ENCODE data around the gene NR2E3.

Gene NR2E3

GRCh38 chr15:71780115-71780976 is 30.0 kb upstream of the NR2E3 start:
- H3K9me3 ChIP-seq (ENCODE audit: control insufficient read depth, low read length), result no peaks in the 10 kb centered on the region
- no peaks in the 10 kb centered on the region for H3K36me3 ChIP-seq (ENCODE audit: control insufficient read depth, insufficient read depth, low read length)
- peaks cover 8% of the 10 kb centered on the region for H3K4me1 ChIP-seq (ENCODE audit: control insufficient read depth, insufficient read depth, low read length, poor library complexity, severe bottlenecking)
- H3K27ac ChIP-seq (ENCODE audit: low read depth, low read length, severe bottlenecking), result no peak overlapping the region
- WGBS, 2 experiments (ENCODE audit: insufficient coverage in 2 of 2), result 26 to 43% methylated on average over 2 to 5 of the region's 13 CpGs
- H3K4me3 ChIP-seq (ENCODE audit: extremely low read depth, insufficient read depth, low read length, poor library complexity, severe bottlenecking), result no peak overlapping the region

GRCh38 chr15:71781179-71781964 is 29.0 kb upstream of the NR2E3 start:
- WGBS, 2 experiments (ENCODE audit: insufficient coverage in 2 of 2), result 89 to 90% methylated on average over 3 to 9 of the region's 9 CpGs
- Histone ChIP-seq H3K9me3 (ENCODE audit: control insufficient read depth, low read length) (no peaks in the 10 kb centered on the region), H3K4me3 (ENCODE audit: extremely low read depth, insufficient read depth, low read length, poor library complexity, severe bottlenecking) (no peak overlapping the region)

DNA sequence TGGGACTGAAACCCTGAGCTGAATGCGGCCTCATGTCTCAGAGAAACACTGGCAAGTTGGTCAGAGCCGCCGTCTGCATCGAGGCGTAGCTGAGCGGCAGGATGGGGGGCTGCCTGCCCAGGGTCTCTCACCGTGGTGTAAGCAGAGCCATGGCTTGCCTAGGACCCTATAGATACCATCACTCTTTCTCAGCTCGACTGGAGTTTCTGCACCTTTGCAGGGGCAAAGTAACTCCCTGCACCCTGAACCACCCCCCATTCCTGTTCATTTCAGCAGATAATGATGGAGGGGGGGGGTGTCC is 28.4 kb upstream of the NR2E3 start:
- WGBS, 2 experiments (ENCODE audit: insufficient coverage in 2 of 2), result 89 to 98% methylated on average over 7 of the region's 8 CpGs
- Histone ChIP-seq H3K36me3 (ENCODE audit: control insufficient read depth, insufficient read depth, low read length) (no peaks in the 10 kb centered on the region), H3K27ac (ENCODE audit: low read depth, low read length, severe bottlenecking) (no peak overlapping the region), H3K4me1 (ENCODE audit: control insufficient read depth, insufficient read depth, low read length, poor library complexity, severe bottlenecking) (peaks cover 5% of the 10 kb centered on the region), H3K4me3 (ENCODE audit: extremely low read depth, insufficient read depth, low read length, poor library complexity, severe bottlenecking) (no peak overlapping the region), H3K9me3 (ENCODE audit: control insufficient read depth, low read length) (no peaks in the 10 kb centered on the region)

More at GRCh38 chr15:71781179-71781964, 29.0 kb upstream of the NR2E3 start:
- Histone ChIP-seq H3K36me3 (ENCODE audit: control insufficient read depth, insufficient read depth, low read length) (no peaks in the 10 kb centered on the region), H3K4me1 (ENCODE audit: control insufficient read depth, insufficient read depth, low read length, poor library complexity, severe bottlenecking) (peaks cover 5% of the 10 kb centered on the region), H3K27ac (ENCODE audit: low read depth, low read length, severe bottlenecking) (no peak overlapping the region)

GRCh38 chr15:71782422-71783165 is 27.8 kb upstream of the NR2E3 start:
- H3K36me3 ChIP-seq (ENCODE audit: control insufficient read depth, insufficient read depth, low read length), result no peaks in the 10 kb centered on the region
- WGBS, 2 experiments (ENCODE audit: insufficient coverage in 2 of 2), result 85% methylated on average over 4 of the region's 10 CpGs; no CpG with 5 or more reads in 1 of the 2 experiments
- peaks cover 5% of the 10 kb centered on the region for H3K4me1 ChIP-seq (ENCODE audit: control insufficient read depth, insufficient read depth, low read length, poor library complexity, severe bottlenecking)
- H3K4me3 ChIP-seq (ENCODE audit: extremely low read depth, insufficient read depth, low read length, poor library complexity, severe bottlenecking), result no peak overlapping the region
- no peak overlapping the region for H3K27ac ChIP-seq (ENCODE audit: low read depth, low read length, severe bottlenecking)
- H3K9me3 ChIP-seq (ENCODE audit: control insufficient read depth, low read length), result no peaks in the 10 kb centered on the region

GRCh38 chr15:71784719-71785118 is 25.6 kb upstream of the NR2E3 start:
- H3K9me3 ChIP-seq (ENCODE audit: control insufficient read depth, low read length), result no peaks in the 10 kb centered on the region
- H3K4me1 ChIP-seq (ENCODE audit: control insufficient read depth, insufficient read depth, low read length, poor library complexity, severe bottlenecking), result no peaks in the 10 kb centered on the region
- no peaks in the 10 kb centered on the region for H3K36me3 ChIP-seq (ENCODE audit: control insufficient read depth, insufficient read depth, low read length)
- no peak overlapping the region for H3K4me3 ChIP-seq (ENCODE audit: extremely low read depth, insufficient read depth, low read length, poor library complexity, severe bottlenecking)
- 72 to 80% methylated on average over 4 to 6 of the region's 6 CpGs for WGBS, 2 experiments (ENCODE audit: insufficient coverage in 2 of 2)
- H3K27ac ChIP-seq (ENCODE audit: low read depth, low read length, severe bottlenecking), result no peak overlapping the region

DNA sequence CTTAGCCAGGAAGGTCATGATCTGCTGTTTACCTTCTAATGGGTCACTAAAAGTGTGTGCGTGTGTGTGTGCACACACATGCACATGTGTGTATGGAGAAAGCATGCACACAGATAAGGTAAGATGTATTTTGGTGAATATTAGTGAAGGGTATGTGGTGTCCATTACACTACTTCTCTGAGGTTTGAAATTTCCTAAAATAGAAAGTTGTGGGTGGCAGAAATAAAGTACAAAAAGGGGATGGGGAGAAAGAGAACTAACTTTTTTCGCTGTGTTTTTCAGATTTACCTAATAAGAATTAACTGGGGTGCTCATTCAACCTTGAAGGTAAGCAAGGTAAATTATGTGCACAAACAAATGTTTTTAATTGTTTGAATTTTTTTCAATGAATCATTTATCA is 24.4 kb upstream of the NR2E3 start:
- no peak overlapping the region for H3K27ac ChIP-seq (ENCODE audit: low read depth, low read length, severe bottlenecking)
- H3K4me1 ChIP-seq (ENCODE audit: control insufficient read depth, insufficient read depth, low read length, poor library complexity, severe bottlenecking), result no peaks in the 10 kb centered on the region
- no peaks in the 10 kb centered on the region for H3K9me3 ChIP-seq (ENCODE audit: control insufficient read depth, low read length)
- WGBS, 2 experiments (ENCODE audit: insufficient coverage in 2 of 2), result 93 to 100% methylated on average over 1 to 2 of the region's 2 CpGs
- H3K36me3 ChIP-seq (ENCODE audit: control insufficient read depth, insufficient read depth, low read length), result no peaks in the 10 kb centered on the region
- H3K4me3 ChIP-seq (ENCODE audit: extremely low read depth, insufficient read depth, low read length, poor library complexity, severe bottlenecking), result no peak overlapping the region

GRCh38 chr15:71786673-71787072 is 23.7 kb upstream of the NR2E3 start:
- WGBS, 2 experiments (ENCODE audit: insufficient coverage in 2 of 2), result 92 to 94% methylated on average over 4 to 7 of the region's 7 CpGs

DNA sequence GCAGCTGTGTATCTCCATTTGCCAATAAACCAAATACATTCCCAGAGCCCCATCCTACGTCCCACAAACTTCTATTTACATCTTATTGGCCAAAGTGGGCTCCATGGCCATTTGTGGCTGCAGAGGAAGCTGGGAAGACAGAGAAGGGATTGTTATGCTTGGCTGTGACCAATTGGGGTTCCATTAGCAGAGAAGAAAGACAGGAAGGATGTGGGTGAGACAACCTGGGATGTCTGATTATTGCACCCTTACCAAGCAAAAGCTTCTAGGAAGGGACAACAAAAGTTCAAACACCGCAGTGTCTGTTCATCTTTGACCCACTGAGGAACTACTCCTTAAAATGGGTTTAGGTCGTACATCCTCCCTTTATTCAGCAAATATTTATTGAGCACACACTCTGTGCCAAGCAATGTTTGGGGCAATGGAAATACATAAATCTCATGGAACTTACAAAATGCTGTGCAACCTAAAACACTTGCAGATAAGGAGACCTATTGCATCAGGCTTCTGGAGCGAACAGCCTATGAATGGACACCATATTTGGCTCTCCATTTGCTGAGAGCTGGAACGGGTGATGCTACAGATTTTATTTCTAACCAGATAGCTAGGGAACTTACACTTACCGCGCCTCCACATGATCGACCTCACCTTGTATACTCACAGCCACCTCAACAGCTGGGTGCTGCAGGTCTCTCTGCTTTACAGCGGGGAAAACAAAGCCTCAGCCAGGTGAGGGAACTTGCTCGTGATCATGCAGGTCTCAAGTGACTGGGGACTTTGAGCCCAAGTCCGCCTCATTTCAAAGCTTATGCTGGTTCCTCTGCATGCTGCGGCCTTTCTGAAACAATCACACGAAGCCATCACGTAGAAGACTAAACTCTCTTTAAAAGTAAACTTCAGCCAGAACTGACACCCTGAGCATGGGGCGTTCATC is 21.4 kb upstream of the NR2E3 start:
- WGBS, 2 experiments (ENCODE audit: insufficient coverage in 2 of 2), result 96 to 98% methylated on average over 13 to 14 of the region's 15 CpGs
- no peaks in the 10 kb centered on the region for H3K4me1 ChIP-seq (ENCODE audit: control insufficient read depth, insufficient read depth, low read length, poor library complexity, severe bottlenecking)
- H3K4me3 ChIP-seq (ENCODE audit: extremely low read depth, insufficient read depth, low read length, poor library complexity, severe bottlenecking), result no peak overlapping the region
- no peaks in the 10 kb centered on the region for H3K36me3 ChIP-seq (ENCODE audit: control insufficient read depth, insufficient read depth, low read length)
- H3K9me3 ChIP-seq (ENCODE audit: control insufficient read depth, low read length), result no peaks in the 10 kb centered on the region
- H3K27ac ChIP-seq (ENCODE audit: low read depth, low read length, severe bottlenecking), result no peak overlapping the region

More at GRCh38 chr15:71786673-71787072, 23.7 kb upstream of the NR2E3 start:
- H3K4me3 ChIP-seq (ENCODE audit: extremely low read depth, insufficient read depth, low read length, poor library complexity, severe bottlenecking), result no peak overlapping the region
- H3K4me1 ChIP-seq (ENCODE audit: control insufficient read depth, insufficient read depth, low read length, poor library complexity, severe bottlenecking), result no peaks in the 10 kb centered on the region
- no peaks in the 10 kb centered on the region for H3K9me3 ChIP-seq (ENCODE audit: control insufficient read depth, low read length)
- no peaks in the 10 kb centered on the region for H3K36me3 ChIP-seq (ENCODE audit: control insufficient read depth, insufficient read depth, low read length)
- no peak overlapping the region for H3K27ac ChIP-seq (ENCODE audit: low read depth, low read length, severe bottlenecking)

DNA sequence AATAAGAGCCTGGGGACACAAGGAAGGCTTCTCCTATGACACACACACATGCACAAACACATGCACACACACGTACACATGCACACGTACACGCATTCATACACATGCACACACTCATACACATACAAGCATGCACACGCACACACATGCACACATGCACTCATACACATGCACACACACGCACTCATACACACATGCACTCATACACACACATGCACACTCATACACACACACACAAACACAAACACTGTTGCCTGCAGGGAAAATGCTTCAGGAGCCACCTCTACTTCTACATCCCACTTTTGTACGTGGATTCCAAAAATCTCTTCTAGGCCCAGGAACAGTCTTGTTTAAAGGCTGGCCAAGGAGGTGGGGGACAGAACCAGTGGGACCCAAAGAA is 20.7 kb upstream of the NR2E3 start:
- H3K4me1 ChIP-seq (ENCODE audit: control insufficient read depth, insufficient read depth, low read length, poor library complexity, severe bottlenecking), result no peaks in the 10 kb centered on the region
- H3K27ac ChIP-seq (ENCODE audit: low read depth, low read length, severe bottlenecking), result no peak overlapping the region
- H3K36me3 ChIP-seq (ENCODE audit: control insufficient read depth, insufficient read depth, low read length), result no peaks in the 10 kb centered on the region
- H3K9me3 ChIP-seq (ENCODE audit: control insufficient read depth, low read length), result no peaks in the 10 kb centered on the region
- 85 to 99% methylated on average over 6 of the region's 6 CpGs for WGBS, 2 experiments (ENCODE audit: insufficient coverage in 2 of 2)
- no peak overlapping the region for H3K4me3 ChIP-seq (ENCODE audit: extremely low read depth, insufficient read depth, low read length, poor library complexity, severe bottlenecking)

DNA sequence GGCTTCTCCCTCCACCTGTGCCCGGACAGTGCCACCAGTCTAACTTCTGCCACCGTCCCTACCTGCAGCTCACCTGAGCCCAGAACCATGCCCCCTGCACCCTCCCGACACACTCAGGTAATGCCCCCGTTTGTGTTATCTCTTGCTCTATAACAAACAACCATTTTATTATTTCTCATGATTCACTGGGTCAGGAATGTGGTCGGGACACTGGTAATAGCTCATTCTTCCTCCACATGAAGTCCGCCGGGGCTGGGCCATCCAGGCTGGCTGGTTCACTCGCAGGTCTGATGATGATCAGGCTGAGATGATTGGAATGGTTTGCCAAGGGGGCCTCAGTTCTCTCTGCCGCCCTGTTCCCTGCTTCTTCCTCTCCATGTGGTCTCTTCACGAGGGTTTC is 20.3 kb upstream of the NR2E3 start:
- Histone ChIP-seq H3K36me3 (ENCODE audit: control insufficient read depth, insufficient read depth, low read length) (no peaks in the 10 kb centered on the region), H3K4me3 (ENCODE audit: extremely low read depth, insufficient read depth, low read length, poor library complexity, severe bottlenecking) (no peak overlapping the region), H3K9me3 (ENCODE audit: control insufficient read depth, low read length) (no peaks in the 10 kb centered on the region), H3K27ac (ENCODE audit: low read depth, low read length, severe bottlenecking) (no peak overlapping the region), H3K4me1 (ENCODE audit: control insufficient read depth, insufficient read depth, low read length, poor library complexity, severe bottlenecking) (no peaks in the 10 kb centered on the region)
- 91 to 92% methylated on average over 7 to 8 of the region's 10 CpGs for WGBS, 2 experiments (ENCODE audit: insufficient coverage in 2 of 2)

All from mesodermal cell (in vitro differentiated cells).